SU-DHL-6 (cell line): ENCODE data around the gene CD79B.

Experiments
- H2AFZ ChIP-seq: fragments of 200-600 bp; sonication (generic); 2 replicates; pipeline ENCODE4 v1.6.1; 2014; ENCODE audit warnings: low read depth, mild to moderate bottlenecking, moderate library complexity, mixed read lengths, antibody characterized with exemption, low read length; ENCODE audit not compliant: severe bottlenecking
- H3F3A ChIP-seq: fragments of 200-600 bp; shearing (Covaris generic); 2 replicates; pipeline ENCODE4 v1.6.0; 2016; ENCODE audit warnings: antibody characterized with exemption, mild to moderate bottlenecking; ENCODE audit not compliant: insufficient read depth
- H3K27ac ChIP-seq: fragments of 200-600 bp; sonication (generic); 2 replicates; pipeline ENCODE4 v1.5.1; 2016; ENCODE audit warnings: low read depth, mild to moderate bottlenecking, low read length, moderate library complexity, mixed read lengths
- H3K27me3 ChIP-seq: fragments of 200-600 bp; sonication (generic), shearing (Covaris generic); 2 replicates; pipeline ENCODE4 v1.6.0; 2014; ENCODE audit warnings: mild to moderate bottlenecking, low read length
- H3K36me3 ChIP-seq: fragments of 200-600 bp; sonication (generic); 2 replicates; pipeline ENCODE4 v1.6.1; 2014; ENCODE audit warnings: mild to moderate bottlenecking, low read length, mixed read lengths
- H3K4me2 ChIP-seq: fragments of 300-600, 200-600 bp; shearing (Covaris generic), sonication (generic); 2 replicates; pipeline ENCODE4 v1.6.0; 2014; ENCODE audit warnings: low read length, low read depth, mild to moderate bottlenecking; ENCODE audit not compliant: poor library complexity, severe bottlenecking
- H3K4me3 ChIP-seq: fragments of 200-600 bp; sonication (generic); 2 replicates; pipeline ENCODE4 v1.5.1; 2014; ENCODE audit warnings: antibody characterized with exemption, low read length, mild to moderate bottlenecking, mixed read lengths; ENCODE audit not compliant: insufficient read depth, poor library complexity, severe bottlenecking
- H3K79me2 ChIP-seq: fragments of 200-600 bp; sonication (generic); 2 replicates; pipeline ENCODE4 v1.6.1; 2014; ENCODE audit warnings: mild to moderate bottlenecking, low read length, moderate library complexity; ENCODE audit not compliant: insufficient read depth
- H3K9ac ChIP-seq: fragments of 200-600 bp; sonication (generic); 2 replicates; pipeline ENCODE4 v1.7.0; 2014; ENCODE audit warnings: mild to moderate bottlenecking, low read length
- H3K9me2 ChIP-seq: fragments of 200-600 bp; sonication (generic); replicated peaks from 2 replicates; pipeline ENCODE4 v1.6.1; 2014; ENCODE audit warnings: low read length; ENCODE audit not compliant: insufficient read depth
- H3K9me3 ChIP-seq: fragments of 200-600 bp; sonication (generic); 2 replicates; pipeline ENCODE4 v1.6.1; 2014; ENCODE audit warnings: low read length, mixed read lengths; ENCODE audit not compliant: insufficient read depth
- H4K20me1 ChIP-seq: fragments of 200-600 bp; sonication (generic); 2 replicates; pipeline ENCODE4 v1.6.1; 2014; ENCODE audit warnings: low read depth, mild to moderate bottlenecking, antibody characterized with exemption, low read length, moderate library complexity, mixed read lengths
- CTCF ChIP-seq: fragments of 200-600 bp; sonication (generic); IDR thresholded peaks from one replicate; pipeline ENCODE4 v1.5.1; 2017; ENCODE audit warnings: antibody characterized with exemption, mild to moderate bottlenecking, low read length, moderate library complexity; ENCODE audit not compliant: insufficient read depth, poor library complexity, severe bottlenecking
- EZH2phosphoT487 ChIP-seq: fragments of 200-600 bp; sonication (generic), shearing (Covaris generic); conservative IDR thresholded peaks from 2 replicates; pipeline ENCODE4 v1.6.1; 2018; ENCODE audit warnings: mild to moderate bottlenecking, antibody characterized with exemption, low read length, moderate library complexity, mixed read lengths

The CD79B gene

GRCh38 chr17:63932721-63933120 is 590 bp upstream of the CD79B start:
- peak overlapping the region; percentile 100 for H3K9ac ChIP-seq
- peak overlapping the region; percentile 89 for H3K4me2 ChIP-seq
- TF ChIP-seq CTCF (no peak), EZH2phosphoT487 (no peak)
- no peak overlapping the region for H2AFZ ChIP-seq
- H3K79me2 ChIP-seq, result peaks cover 32% of the 10 kb centered on the region
- peaks cover 7% of the 10 kb centered on the region; the same call in 1 of the 2 replicates for H3K36me3 ChIP-seq
- peak overlapping the region; percentile 100 for H3K4me3 ChIP-seq
- H3K27ac ChIP-seq, result peak overlapping the region; percentile 98
- no peaks in the 10 kb centered on the region for H3K27me3 ChIP-seq
- H3K9me3 ChIP-seq, result no peaks in the 10 kb centered on the region
- H3K9me2 ChIP-seq, result no peaks in the 10 kb centered on the region
- peaks cover 50% of the 10 kb centered on the region for H3F3A ChIP-seq
- no peaks in the 10 kb centered on the region for H4K20me1 ChIP-seq

- peaks cover 7% of the 10 kb centered on the region; the same call in 1 of the 2 replicates for H3K36me3 ChIP-seq
- no peak overlapping the region for H2AFZ ChIP-seq
- no peaks in the 10 kb centered on the region for H3K9me3 ChIP-seq
- H3K27me3 ChIP-seq, result no peaks in the 10 kb centered on the region
- H3F3A ChIP-seq, result peaks cover 61% of the 10 kb centered on the region
- H3K9me2 ChIP-seq, result no peaks in the 10 kb centered on the region
- peak overlapping the region; percentile 100 for H3K9ac ChIP-seq
- no peaks in the 10 kb centered on the region for H4K20me1 ChIP-seq
- H3K27ac ChIP-seq, result peak overlapping the region; percentile 98
- H3K4me2 ChIP-seq, result peak overlapping the region; percentile 89
- TF ChIP-seq EZH2phosphoT487, result no peak
- no peak for TF ChIP-seq CTCF
- peaks cover 32% of the 10 kb centered on the region for H3K79me2 ChIP-seq
- H3K4me3 ChIP-seq, result peak overlapping the region; percentile 100
These were observed 1.1 kb downstream of the CD79B start for GRCh38 chr17:63930951-63931575.

- peak overlapping the region; percentile 98 for H3K27ac ChIP-seq
- H3F3A ChIP-seq, result peaks cover 71% of the 10 kb centered on the region
- H4K20me1 ChIP-seq, result no peaks in the 10 kb centered on the region
- peaks cover 32% of the 10 kb centered on the region for H3K79me2 ChIP-seq
- H3K36me3 ChIP-seq, result peaks cover 7% of the 10 kb centered on the region; the same call in 1 of the 2 replicates
- no peaks in the 10 kb centered on the region for H3K27me3 ChIP-seq
- no peaks in the 10 kb centered on the region for H3K9me3 ChIP-seq
- peak overlapping the region; percentile 100 for H3K4me3 ChIP-seq
- TF ChIP-seq CTCF (no peak), EZH2phosphoT487 (no peak)
- peak overlapping the region; percentile 100 for H3K9ac ChIP-seq
- H3K9me2 ChIP-seq, result no peaks in the 10 kb centered on the region
- H3K4me2 ChIP-seq, result peak overlapping the region; percentile 89
- H2AFZ ChIP-seq, result no peak overlapping the region
These were observed 2.0 kb downstream of the CD79B start for GRCh38 chr17:63929860-63930766.
